Dermis blood vessel endothelial cell (primary cell): Measurements from ENCODE around the gene DGCR2. TPM values are rescaled to one million over a fixed set of nuclear protein-coding genes. Genes with fewer than 3 reads are reported as not detected.

Experiments used
- DNase-seq: peaks from one replicate; pipeline ENCODE4 v3.0.0; 2010
- total RNA-seq: library from RNA; depleted of rRNA; stranded (reverse); fragments of >200 nt; gene quantifications from 2 replicates; pipeline ENCODE4 v1.2.3, GENCODE V29; 2014

DGCR2 gene
- total RNA-seq, 1 donor from 2014 or later: 56.2 TPM

DNA sequence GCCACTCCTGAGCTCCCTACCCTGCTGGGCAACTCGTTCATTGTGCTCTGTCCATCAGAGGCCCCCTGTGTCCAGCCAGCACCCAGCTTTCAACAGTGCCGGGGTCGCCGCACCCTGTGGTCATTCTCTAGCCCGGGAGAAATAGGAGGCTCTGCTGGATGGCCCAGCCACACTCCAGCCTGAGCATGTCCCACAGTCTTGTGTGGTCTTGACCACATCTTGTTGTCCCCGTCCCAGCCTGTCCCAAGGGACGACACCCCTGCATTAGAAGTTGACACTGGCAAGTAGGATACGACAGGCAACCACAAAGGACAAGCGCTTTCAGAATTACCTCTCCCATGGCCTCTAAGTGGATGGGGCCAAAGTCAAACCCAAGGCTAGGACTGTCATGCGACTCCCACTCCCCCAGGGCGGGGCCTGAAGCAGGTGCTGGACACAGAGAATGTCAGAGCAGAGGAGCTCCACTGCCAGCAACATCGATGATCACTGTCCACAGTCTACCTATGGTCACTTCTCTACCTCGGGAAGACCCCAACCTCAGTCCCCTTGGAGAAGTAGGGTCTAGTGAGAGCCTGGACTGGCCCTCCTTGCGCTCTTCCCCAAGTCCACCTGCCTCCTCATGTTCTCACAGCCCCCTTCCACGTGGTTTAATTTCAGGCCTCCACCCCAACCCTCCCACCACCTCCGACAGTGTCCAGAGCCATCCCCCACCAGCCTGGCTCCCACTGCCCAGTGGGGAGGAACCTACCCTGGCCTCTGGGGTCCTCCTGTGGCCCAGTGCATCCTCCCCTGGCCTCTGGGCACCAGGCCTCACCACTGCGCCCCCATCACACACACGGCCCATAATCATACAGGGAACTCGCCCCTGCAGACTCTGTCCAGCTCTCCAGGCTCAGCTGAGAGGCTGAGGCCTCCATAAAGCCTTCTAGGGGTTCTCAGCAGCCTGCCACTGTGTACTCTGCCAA, 4.4 kb upstream of the DGCR2 start:
- DNase-seq: no peak

DNA sequence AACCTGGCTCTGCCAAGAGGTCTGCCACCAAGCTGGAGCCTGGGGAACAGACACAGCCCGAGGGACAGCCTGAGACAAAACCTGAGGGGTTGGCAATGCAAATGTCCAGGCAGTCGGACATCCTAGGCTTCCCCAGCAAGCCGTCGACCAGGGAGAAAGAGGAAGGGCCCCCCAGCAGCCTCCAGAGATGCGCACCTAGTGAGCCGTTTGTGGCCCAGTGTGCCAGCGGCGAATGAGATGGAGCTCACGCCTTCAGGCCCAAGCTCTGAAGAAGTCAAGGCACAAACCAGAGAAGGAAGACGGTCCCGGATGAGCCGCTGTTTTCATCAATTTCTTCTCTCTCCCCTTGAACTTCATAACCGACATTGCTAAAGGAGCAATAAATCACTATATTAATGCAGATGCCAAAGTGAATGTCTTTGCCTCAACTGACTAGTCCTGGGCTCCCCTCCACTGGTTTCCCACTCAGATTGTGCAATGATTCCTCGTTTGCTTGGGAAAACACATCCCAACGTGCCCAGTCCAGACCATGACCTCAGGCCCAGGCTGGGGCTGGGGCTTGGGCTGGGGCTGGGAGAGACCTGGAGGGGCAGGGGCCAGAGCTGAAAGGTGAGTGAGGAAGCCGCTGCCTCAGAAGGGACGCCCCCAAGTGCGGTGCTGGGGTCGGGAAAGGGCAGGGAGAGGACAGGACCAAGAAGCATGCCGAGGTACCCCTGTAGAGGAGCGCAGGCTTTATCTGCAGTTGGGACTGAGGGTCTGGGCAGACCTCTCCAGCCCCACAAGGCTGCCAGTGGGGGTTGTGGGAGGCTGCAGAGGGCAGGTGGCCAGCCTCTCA, 3.5 kb upstream of the DGCR2 start:
- no peak for DNase-seq

DNA sequence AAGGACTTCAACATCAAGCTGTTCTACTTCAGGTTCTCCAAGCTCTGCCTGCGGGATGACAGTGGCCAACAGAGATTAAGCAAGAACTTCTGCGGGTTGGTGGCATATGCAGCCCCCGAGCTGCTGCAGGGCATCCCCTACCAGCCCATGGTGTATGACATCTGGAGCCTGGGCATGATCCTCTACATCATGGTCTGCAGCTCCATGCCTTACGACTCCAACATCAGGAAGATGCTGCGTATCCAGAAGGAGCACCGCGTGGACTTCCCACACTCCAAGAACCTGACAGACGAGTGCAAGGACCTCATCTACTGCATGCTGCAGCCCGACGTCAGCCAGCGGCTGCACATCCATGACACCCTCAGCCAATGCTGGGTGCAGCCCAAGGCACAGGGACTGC, 2.8 kb upstream of the DGCR2 start:
- DNase-seq: no peak

DNA sequence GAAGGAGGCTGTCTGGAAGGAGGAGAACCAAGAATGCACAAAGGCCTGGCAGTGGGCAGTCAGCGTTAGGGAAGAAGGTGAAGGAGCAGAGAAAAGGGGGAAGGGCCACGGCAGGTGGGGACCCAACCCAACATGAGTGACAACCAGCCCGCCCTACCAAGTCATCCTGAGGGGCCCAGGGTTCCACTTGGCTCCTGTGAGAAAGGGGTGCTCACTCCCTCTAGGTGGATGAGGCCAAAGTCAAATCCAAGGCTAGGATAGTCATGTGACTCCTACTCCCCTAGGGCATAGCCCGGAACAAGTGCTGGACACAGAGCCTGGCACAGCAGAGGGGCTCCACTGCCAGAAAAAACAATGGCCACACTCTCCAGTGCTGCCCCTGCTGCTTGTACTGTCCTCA, 2.2 kb upstream of the DGCR2 start:
- DNase-seq: no peak

DNA sequence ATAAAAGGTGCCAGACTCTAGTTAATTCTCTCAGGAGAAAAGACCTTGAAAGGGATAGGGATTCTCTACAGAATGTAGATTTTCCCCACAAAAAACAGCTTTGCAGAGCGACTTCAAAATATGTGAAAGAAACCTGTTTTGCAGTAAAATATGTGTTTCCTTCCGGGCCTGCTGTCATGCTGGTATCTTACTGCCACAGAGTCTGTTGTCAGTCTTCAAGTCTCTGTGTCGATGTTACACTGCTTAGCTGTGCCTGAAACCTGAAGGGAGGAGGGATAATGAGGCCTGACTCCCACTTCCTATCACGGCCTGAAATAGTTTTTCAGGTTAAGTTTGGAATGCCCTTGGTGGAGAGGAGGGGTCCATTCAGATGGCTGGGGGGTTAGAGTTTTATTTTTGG, 1.7 kb upstream of the DGCR2 start:
- no peak for DNase-seq

DNA sequence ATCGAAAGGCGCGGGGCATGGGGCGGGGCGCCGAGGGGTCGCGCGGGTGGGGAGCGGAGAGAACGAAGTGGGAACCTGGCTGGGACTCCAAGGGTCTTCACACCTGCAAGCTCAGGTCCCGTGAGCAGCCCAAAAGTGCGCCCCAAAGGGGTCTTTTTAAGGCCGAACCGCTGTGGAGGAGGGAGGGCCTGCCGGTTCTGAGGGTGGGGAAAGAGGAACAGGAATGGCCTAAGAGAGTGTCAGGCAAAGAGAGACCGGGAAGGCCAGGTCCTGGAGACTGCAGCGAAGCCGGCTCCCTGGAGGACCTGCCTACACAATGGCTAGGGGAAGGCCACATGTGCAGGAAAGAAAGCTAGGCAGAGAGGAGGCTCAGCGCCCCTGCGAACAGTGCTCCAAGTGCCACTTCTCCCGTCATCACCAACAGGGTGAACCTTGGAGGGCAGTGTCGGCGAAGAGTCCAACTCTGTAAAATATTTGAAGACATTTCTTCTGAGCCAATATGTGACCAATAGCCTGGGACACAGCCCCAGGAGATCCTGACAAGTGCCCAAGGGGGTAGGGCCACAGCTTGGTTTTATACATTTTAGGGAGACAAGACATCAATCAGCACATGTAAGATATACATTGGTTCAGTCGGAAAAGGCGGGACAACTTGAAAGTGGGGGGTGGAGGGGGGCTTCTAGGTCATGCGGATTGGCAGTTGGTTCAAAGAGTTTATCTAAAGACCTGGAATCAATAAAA, 710 bp upstream of the DGCR2 start:
- peak; percentile 46 for DNase-seq

DNA sequence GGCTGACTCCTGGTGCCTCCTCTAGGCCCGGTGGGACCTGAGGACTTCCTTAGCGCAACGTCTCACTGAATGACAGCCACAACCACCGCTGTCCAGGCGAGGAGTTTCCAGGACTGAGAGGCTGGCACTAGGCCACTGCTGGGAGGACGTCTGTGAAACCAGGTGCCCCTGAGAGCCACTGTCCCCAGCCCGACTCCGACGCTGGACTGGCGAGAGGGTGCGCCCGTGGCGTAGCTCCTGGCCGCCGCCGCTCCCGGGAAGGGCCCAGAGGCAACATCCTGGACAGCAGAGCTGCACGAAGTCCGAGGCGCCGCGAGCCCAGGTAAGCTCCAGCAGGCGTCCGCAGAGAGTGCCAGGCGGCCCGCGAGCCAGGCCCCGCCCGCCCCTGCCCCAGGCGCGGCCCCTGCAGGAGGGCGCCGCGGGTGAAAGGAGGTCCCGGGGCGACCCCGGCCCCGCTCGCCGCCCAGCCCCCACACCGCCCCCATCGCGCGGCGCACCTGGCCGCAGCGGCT, 525 bp downstream of the DGCR2 start:
- DNase-seq: peak; percentile 54

DNA sequence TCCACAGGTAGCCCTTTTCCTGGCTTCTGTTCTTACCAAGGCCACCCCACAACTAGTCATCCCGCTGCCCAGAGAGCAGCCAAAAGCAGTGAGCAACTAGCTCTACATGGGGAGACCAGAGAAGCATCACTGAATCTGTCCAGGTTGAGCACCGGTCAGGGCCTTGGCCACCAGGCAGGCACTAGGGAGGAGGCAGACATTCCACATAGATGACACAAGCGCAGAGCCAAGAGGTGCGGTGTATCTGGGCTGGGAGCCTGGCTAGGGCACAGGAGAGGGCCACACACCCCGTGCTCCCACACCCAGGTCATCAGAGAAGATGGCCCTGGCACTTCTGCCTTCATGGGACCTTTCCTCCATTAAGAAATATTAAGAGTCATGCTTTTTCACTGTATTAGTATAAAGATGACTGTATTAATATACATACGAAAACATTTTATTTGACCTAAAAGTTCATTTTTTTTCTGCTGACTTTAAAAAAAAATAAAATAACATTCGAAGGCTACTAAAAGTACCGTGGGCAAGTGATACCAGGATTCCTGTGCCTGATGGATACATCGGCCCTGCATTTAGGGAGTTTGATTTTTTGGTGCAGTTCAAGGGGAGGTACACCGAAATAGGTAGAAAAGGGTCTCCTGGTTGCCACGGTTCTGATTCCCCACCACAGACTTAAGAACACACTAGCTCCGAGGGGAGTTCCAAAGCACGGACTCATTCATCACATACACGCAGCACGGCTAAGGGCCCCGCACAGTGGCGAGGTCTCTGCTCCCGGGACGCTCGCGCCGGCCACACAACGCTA, 1.2 kb downstream of the DGCR2 start:
- peak; percentile 37 for DNase-seq

DNA sequence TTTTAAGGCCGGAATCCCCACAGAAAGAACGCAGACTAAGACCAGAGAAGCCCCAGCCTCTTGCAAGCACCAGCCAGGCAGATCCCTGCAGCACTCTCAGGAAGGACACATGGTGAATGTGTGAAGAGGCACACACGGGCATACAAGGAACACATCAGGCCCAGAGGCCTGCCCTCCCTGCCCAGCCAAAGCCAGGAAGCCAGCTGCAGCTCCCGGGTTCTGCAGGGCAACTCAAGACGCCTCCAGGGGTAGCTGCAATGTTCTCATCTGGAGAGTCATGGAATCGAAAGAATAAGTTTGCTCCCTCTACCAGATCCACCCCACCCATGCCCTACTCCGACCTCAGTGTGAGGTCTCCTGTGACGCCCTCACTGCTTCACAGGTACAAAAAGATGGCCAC, 2.3 kb downstream of the DGCR2 start:
- no peak for DNase-seq

DNA sequence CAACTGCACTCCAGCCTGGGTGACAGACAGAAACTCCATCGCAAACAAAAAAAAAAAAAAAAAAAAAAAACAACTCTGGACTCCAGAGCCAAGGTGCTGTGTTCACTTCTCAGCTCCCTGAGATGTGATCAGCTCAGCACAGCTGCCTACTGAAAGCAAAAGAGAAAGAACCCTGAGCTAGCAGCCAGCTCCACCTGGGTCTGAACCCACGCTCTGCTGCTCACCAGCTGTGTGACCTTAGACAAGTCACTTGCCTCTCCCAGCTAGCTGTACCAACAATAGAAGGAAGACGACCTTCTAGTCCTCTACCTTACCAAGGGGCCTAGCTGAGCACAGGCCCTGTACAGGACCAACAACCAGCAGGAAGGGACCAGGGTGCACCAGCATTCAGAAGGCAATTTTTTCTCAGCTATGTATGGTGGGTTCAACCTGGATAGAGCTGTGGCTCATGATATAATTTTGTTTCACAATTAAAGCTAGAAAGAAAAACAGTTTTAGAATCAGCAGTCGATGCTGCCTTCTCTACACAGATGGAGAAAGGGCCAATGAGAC, 3.8 kb downstream of the DGCR2 start:
- no peak for DNase-seq

DNA sequence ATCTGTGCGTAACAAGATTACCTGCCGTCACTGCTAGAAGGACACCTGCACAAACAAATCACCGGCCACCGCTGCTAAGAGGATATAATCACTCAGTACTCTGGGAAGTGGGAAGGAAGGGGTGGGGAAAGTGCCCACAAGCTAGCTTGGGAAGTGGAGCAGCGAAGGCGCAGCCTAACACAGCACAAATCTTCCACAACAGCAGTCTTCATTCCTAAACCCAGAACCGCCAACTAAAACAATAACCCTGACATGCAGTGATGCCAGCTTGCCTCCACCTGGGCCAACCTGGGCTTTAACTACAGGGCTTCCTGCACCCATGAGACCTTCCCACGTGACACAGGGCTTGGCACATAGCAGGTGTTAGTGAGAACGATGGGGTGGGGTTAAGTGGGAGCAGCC, 5.1 kb downstream of the DGCR2 start:
- no peak for DNase-seq

DNA sequence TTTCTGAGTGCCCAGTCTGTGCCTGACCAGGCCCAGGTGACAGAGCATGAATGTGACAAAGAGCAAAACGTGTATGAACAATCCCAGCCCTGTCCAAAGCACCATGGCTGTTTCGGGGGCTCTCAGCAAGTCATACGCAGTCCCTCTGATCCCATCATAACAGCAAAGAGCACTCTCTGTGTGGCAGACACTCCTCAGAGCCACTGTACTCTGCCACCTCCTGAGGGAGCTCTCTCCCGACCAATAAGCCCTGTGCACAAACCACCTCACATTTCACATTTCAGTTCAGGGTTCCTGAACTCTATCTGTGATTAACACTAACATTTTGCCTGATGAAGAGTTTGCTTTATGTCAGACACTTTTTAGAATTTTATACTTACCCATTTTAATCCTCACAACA, 6.6 kb downstream of the DGCR2 start:
- DNase-seq: no peak

DNA sequence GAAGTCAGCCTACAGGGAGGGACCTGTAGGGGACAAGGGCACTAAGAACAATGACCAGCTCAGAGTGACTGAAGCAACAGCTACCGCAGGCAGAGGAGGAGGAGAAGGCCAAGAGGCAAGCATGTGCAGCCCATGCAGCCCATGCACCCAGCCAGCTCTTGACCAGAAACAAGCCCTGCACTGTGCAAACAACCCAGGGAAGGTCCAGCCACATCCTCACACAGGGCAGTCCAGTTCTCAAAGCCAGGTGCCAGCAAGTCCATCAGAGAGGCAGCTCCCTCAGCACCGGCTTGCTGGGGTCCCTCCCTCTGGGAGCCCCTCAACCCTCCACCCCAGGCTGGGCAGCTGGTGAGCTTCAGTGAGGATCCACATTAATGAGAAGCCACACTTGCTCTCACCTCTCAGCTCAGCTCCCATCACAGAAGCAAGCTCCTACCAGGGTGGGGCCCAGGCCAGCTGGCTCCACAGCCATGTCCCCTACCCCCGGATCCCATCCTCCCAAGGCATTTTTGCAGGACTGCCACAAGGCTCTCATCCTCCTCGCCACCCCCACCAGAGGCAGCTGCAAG, 7.1 kb downstream of the DGCR2 start:
- no peak for DNase-seq

DNA sequence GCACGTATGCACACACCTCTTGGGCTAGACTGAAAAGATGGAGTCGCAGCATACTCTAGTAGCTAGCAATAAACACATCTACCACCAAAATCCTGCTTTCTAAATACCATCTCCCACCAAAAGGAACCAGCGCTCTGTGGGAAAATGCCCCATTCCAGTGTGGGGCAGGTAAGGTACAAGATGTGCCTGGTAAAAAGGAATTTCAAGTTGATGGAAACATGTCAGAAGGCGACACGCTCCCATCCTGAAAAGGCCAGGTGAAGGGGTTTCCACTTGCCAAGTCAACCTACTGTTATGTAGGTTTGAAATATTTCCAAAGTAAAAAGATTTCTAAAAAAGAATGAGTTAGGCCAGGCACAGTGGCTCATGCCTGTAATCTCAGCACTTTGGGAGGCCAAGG, 8.8 kb downstream of the DGCR2 start:
- DNase-seq: no peak

DNA sequence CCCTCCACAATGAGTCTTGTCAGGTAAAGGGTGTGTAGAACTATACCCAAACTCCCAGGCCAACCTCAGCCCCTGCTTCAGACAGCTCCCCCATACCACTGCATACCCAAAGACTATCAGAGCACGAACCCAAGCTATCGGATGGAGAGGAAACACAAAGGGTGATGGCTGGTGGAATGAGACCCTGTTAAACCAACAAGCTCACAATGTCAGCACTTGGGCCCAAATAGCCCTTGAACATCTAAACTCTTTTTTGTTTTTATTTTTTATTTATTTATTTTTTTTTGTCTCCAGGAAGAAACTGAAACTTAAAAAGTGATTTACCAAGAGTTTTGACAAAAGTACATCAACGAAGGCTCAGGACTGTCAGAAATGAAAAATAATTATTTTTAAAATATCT, 10.6 kb downstream of the DGCR2 start:
- no peak for DNase-seq

DNA sequence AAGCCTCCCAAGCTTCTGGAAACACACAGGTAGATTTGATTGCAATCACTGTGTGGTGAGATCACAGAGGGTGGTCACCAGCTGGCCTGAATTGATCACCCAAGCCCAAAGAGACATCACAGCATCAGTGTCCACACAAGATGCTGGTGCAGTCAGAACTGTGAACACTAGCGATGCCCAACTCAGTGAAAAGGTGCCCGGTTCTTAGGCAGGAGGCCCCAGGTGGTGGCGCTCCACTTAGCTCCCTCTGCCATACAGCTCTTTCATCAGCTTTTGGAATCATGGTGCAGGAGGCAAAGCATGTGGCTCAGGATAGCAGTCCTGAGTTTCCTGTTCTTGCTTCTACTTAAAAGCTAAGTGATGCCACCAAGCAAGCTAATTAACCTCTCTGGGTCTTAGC, 11.1 kb downstream of the DGCR2 start:
- DNase-seq: no peak

DNA sequence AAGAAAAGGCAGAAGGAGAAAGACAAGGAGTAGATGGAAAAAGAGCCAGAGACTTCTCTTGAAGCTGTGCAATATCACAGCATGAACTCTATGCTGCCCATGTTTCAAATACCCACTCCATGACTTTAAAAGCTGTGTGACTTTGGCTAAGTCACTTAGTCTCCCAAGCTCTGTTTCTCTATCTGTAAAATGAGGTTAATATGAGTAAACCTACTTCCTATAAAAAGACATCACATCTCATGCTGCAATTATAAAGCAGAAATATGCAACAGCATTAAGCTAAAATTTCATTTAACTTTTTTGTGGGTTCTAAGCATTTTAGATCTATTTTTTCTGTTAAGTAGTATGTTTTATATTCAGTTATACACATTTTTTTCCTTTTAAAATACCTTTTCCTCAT, 11.6 kb downstream of the DGCR2 start:
- DNase-seq: no peak

DNA sequence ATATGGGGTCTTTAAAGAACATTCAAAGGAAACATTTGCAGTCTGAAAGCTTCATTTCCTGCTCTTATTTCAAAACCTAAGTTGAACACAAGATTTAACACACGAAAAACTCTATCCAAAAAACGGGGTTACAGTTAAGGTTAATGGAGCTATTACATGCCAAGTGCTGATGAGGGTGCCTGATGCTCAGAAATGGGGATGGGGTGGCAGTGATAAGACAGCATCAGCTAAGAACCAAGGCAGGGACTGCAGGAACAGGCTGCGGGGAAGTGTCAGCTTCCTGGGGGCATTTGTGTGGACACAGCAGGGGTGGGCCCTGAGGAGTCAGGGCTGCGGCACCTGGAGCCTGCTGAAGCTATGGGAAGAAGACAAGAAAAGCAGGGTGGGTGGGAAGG, 12.2 kb downstream of the DGCR2 start:
- no peak for DNase-seq

DNA sequence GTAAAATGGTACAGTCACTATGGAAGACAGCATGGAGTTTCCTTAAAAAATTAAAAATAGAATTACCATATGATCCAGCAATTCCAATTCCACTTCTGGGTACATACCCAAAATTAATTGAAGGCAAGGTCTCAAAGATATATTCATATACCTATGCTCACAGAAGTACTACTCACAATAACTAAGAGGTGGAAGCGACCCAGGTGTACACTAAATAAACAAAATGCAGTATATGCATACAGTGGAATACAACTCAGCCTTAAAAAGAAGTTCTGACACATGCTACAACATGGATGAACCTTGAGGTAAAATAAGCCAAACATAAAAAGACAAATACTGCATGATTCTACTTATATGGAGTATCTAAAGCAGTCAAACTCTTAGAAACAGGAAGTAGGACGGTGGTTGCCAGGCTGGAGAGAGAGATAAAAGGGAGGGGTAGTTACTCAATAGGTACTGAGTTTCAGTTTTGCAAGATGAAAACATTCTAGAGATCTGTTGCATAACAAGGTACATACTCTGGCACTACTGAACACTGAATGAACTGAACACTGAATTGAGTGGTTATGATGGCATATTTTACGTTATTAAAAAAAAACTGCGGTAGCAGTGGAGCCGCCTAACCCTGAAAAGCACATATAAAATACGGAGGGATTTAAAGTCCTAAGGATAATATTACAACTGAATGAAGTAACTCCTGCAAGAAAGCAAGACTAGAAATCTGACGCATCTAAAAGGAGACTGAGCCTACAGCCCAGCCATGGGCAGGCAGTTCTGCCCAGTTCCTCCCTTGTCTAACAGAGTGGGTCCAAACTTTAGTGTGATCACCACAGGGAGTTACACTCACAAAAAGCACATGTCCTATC, 12.8 kb downstream of the DGCR2 start:
- no peak for DNase-seq

DNA sequence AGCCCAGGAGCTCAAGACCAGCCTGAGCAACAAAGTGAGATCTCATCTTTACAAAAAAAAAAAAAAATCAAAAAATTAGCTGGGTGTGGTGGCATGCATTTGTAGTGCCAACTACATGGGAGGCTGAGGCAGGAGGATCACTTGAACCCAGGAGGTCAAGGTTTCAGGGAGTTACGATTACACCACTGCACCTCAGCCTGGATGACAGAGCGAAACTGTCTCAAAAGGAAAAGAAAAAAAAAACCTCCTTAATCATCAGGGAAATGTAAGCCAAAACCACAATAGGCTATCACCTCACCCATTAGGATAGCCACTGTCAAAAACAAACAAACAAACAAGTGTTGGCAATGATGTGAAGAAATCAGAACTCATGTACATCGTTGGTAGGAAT, 13.4 kb downstream of the DGCR2 start:
- DNase-seq: no peak

DNA sequence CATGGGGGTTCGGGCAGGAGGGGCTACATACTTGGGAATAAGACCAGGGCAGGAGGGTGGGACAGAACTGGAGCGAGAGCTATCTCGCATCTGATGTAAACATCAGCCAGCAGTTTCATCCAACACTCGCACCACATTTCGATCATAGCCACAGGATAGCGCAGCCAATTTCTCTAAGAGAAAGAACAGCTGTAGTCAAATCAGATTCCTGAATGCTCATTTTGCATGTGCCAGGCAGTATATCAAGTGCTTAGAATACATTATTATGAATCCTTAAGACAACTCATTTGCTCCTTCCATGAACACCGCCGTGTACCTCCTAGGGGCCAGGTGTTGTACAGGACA, 14.5 kb downstream of the DGCR2 start:
- no peak for DNase-seq
